ENCODE measurements around the gene LRIG2. TPM values are rescaled to one million over a fixed set of nuclear protein-coding genes. Genes with fewer than 3 reads are reported as not detected.
"Not testable (repeated sequence)": the region's sequence is repeated elsewhere in the genome, so short reads cannot be mapped to it uniquely, and the experiment has no call there.

LRIG2 gene
- total and polyA plus RNA-seq, 2 experiments from 2014 or later, result 4.3 to 12.7 TPM

DNA sequence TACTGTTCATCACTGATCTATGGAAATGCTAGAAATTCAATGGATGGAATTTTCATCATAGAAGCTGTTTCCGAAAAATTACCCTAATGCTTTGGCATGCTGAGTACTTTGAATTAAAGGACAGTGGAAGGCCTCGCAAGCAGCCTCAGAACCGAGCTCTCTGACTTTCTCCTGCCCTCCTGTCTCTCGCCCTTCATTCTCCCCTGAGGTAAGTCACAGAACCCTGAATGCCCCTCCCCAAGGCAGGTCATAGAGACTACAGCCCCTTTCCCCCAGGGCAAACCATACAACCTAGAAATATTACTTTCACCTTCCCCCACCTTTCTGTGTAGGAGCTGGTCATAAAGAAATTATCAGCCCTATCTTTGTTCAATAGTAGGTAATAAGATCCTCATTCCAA, 74.8 kb downstream of the LRIG2 start:
- Histone ChIP-seq H3K9me2 (replicated peaks; ENCODE audit: insufficient read depth) (no peaks in the 10 kb centered on the region), H3K27ac (no peak overlapping the region), H4K20me1 (ENCODE audit: insufficient read depth, poor library complexity, severe bottlenecking) (no peaks in the 10 kb centered on the region), H3K4me1 (ENCODE audit: insufficient read depth) (peaks cover 18% of the 10 kb centered on the region), H2AFZ (no peak overlapping the region), H3K36me3 (replicated peaks; ENCODE audit: insufficient read depth, low read depth) (no peaks in the 10 kb centered on the region), H3K79me2 (no peaks in the 10 kb centered on the region), H3K4me2 (no peak overlapping the region), H3K4me3 (no peak overlapping the region), H3K27me3 (no peaks in the 10 kb centered on the region), H3K9me3 (ENCODE audit: low read depth) (no peaks in the 10 kb centered on the region)
- DNase-seq (ENCODE audit: low spot score), result no peak
- 73% methylated on average over 4 of the region's 4 CpGs for WGBS (ENCODE audit: low lambda C conversion rate, missing lambda C conversion rate)
- TF ChIP-seq, protein P1, sequence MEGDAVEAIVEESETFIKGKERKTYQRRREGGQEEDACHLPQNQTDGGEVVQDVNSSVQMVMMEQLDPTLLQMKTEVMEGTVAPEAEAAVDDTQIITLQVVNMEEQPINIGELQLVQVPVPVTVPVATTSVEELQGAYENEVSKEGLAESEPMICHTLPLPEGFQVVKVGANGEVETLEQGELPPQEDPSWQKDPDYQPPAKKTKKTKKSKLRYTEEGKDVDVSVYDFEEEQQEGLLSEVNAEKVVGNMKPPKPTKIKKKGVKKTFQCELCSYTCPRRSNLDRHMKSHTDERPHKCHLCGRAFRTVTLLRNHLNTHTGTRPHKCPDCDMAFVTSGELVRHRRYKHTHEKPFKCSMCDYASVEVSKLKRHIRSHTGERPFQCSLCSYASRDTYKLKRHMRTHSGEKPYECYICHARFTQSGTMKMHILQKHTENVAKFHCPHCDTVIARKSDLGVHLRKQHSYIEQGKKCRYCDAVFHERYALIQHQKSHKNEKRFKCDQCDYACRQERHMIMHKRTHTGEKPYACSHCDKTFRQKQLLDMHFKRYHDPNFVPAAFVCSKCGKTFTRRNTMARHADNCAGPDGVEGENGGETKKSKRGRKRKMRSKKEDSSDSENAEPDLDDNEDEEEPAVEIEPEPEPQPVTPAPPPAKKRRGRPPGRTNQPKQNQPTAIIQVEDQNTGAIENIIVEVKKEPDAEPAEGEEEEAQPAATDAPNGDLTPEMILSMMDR (IDR thresholded peaks at IDR 0.05; ENCODE audit: poor library complexity), result no peak
- TF ChIP-seq EZH2 (IDR thresholded peaks at IDR 0.05; ENCODE audit: borderline replicate concordance), result no peak
- TF ChIP-seq EZH2phosphoT487 (IDR thresholded peaks at IDR 0.05; ENCODE audit: low read depth, severe bottlenecking, unreplicated experiment), result no peak

DNA sequence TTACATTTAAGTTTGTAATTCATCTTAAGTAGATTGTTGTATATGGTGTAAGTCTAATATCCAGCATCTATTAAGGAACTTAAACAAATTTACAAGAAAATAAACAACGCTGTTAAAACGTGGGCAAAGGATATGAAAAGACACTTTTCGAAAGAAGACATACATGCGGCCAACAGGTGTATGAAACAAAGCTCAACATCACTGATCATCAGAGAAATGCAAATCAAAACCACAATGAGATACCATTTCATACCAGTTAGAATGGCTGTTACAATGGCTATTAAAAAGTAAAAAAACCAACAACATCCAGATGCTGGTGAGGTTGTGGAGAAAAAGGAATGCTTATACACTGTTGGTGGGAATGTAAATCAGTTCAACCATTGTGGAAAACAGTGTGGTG, 77.5 kb downstream of the LRIG2 start:
- not testable (repeated sequence) for H2AFZ ChIP-seq
- peaks cover 18% of the 10 kb centered on the region for H3K4me1 ChIP-seq (ENCODE audit: insufficient read depth)

DNA sequence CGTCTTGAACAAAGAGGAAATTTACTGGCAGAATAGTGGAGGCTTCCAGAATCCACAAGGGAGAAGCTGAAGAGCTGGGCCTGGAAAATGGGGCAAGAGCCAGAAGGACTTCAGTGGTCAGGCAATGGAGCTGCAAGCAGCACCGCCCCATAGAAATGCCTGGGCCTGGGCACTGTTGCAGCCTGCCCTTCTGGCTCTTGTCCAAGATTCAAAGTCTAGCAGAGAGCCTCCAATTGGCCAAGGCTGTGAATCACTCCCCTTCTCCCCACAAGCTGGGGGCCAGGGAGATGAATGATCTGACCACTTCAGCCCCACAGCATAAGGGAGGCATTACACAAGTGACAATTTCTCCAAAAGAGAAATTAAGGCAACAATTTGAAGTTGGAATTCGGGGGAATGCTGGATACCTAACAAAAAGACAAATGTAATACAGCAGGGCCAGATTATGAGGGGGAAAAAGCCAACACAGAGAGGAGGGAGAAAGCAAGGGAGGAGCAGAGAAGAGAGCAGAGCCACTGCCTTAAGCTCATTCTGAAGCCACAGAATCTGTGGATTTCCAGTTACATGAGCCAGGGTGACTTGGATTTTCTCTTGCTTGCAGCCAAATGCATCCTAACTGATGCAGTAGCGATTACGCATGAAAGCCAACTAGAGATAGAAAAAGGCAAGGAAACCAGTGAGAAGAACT, 80.3 kb downstream of the LRIG2 start:
- no peaks in the 10 kb centered on the region for H3K27me3 ChIP-seq
- no peak overlapping the region for H3K27ac ChIP-seq
- no peaks in the 10 kb centered on the region for H4K20me1 ChIP-seq (ENCODE audit: insufficient read depth, poor library complexity, severe bottlenecking)
- no peaks in the 10 kb centered on the region for H3K4me1 ChIP-seq (ENCODE audit: insufficient read depth)
- TF ChIP-seq, protein P1 (IDR thresholded peaks at IDR 0.05; ENCODE audit: poor library complexity), result no peak
- TF ChIP-seq EZH2 (IDR thresholded peaks at IDR 0.05; ENCODE audit: borderline replicate concordance), result no peak
- TF ChIP-seq EZH2phosphoT487 (IDR thresholded peaks at IDR 0.05; ENCODE audit: low read depth, severe bottlenecking, unreplicated experiment), result no peak
- DNase-seq (ENCODE audit: low spot score), result peak; percentile 60
- H3K9me2 ChIP-seq (replicated peaks; ENCODE audit: insufficient read depth), result no peaks in the 10 kb centered on the region
- no peaks in the 10 kb centered on the region for H3K79me2 ChIP-seq
- WGBS (ENCODE audit: low lambda C conversion rate, missing lambda C conversion rate), result 87% methylated on average over 5 of the region's 5 CpGs
- no peak overlapping the region for H3K4me3 ChIP-seq
- H3K9me3 ChIP-seq (ENCODE audit: low read depth), result no peaks in the 10 kb centered on the region
- no peak overlapping the region for H2AFZ ChIP-seq
- no peaks in the 10 kb centered on the region for H3K36me3 ChIP-seq (replicated peaks; ENCODE audit: insufficient read depth, low read depth)
- no peak overlapping the region for H3K4me2 ChIP-seq

More for the DNA sequence above, 77.5 kb downstream of the LRIG2 start:
- not testable (repeated sequence) for DNase-seq (ENCODE audit: low spot score); H3K9me3 ChIP-seq (ENCODE audit: low read depth); H3K4me3 ChIP-seq; H3K79me2 ChIP-seq; H4K20me1 ChIP-seq (ENCODE audit: insufficient read depth, poor library complexity, severe bottlenecking); H3K9me2 ChIP-seq (replicated peaks; ENCODE audit: insufficient read depth); H3K4me2 ChIP-seq; H3K27ac ChIP-seq; H3K27me3 ChIP-seq; H3K36me3 ChIP-seq (replicated peaks; ENCODE audit: insufficient read depth, low read depth)
- WGBS (ENCODE audit: low lambda C conversion rate, missing lambda C conversion rate), result 92% methylated on average over 4 of the region's 4 CpGs

DNA sequence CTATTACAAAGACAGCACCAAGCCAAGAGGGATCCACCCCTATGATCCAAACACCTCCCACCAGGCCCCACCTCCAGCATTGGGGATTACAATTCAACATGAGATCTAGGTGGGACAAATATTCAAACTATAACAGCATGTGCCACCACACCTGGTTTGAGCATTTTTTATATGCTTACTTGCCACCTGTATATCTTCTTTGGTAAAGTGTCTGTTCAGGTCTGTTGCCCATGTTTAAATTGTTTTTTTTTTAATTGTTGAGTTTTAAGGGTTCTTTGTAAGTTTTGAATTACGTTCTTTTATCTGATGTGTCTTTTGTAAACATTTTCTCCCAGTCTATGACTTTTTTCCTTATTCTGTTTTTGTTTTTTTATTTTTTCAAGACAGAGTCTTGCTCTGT, 83.4 kb downstream of the LRIG2 start:
- Histone ChIP-seq H3K27ac (no peak overlapping the region), H3K27me3 (no peaks in the 10 kb centered on the region), H3K79me2 (no peaks in the 10 kb centered on the region), H3K36me3 (replicated peaks; ENCODE audit: insufficient read depth, low read depth) (no peaks in the 10 kb centered on the region), H3K4me3 (no peak overlapping the region), H2AFZ (no peak overlapping the region), H3K4me2 (no peak overlapping the region), H3K9me2 (replicated peaks; ENCODE audit: insufficient read depth) (no peaks in the 10 kb centered on the region), H3K4me1 (ENCODE audit: insufficient read depth) (no peaks in the 10 kb centered on the region), H3K9me3 (ENCODE audit: low read depth) (no peaks in the 10 kb centered on the region), H4K20me1 (ENCODE audit: insufficient read depth, poor library complexity, severe bottlenecking) (no peaks in the 10 kb centered on the region)
- WGBS (ENCODE audit: low lambda C conversion rate, missing lambda C conversion rate), result 90% methylated on average over 1 of the region's 1 CpG
- TF ChIP-seq, protein P1 (IDR thresholded peaks at IDR 0.05; ENCODE audit: poor library complexity), result no peak
- no peak for TF ChIP-seq EZH2 (IDR thresholded peaks at IDR 0.05; ENCODE audit: borderline replicate concordance)
- no peak for TF ChIP-seq EZH2phosphoT487 (IDR thresholded peaks at IDR 0.05; ENCODE audit: low read depth, severe bottlenecking, unreplicated experiment)
- DNase-seq (ENCODE audit: low spot score), result no peak

DNA sequence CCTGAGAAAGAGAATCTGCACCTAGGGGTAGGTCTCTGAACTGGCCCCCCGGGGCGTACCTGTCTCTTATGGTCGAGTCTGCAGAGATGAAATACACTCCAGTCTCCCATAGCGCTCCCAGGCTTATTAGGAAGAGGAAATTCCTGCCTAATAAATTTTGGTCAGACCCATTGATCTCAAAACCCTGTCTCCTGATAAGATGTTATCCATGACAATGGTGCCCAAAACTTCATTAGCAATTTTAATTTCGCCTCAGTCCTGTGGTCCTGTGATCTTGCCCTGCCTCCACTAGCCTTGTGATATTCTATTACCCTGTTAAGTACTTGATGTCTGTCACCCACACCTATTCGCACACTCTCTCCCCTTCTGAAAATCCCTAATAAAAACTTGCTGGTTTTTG, 85.7 kb downstream of the LRIG2 start:
- H3K4me1 ChIP-seq (ENCODE audit: insufficient read depth); H3K27me3 ChIP-seq; H4K20me1 ChIP-seq (ENCODE audit: insufficient read depth, poor library complexity, severe bottlenecking); H3K9me2 ChIP-seq (replicated peaks; ENCODE audit: insufficient read depth); H3K79me2 ChIP-seq; H3K27ac ChIP-seq; H3K4me3 ChIP-seq; H3K9me3 ChIP-seq (ENCODE audit: low read depth); DNase-seq (ENCODE audit: low spot score); H2AFZ ChIP-seq; H3K36me3 ChIP-seq (replicated peaks; ENCODE audit: insufficient read depth, low read depth); H3K4me2 ChIP-seq: not testable (repeated sequence)
- 68% methylated on average over 6 of the region's 6 CpGs for WGBS (ENCODE audit: low lambda C conversion rate, missing lambda C conversion rate)

All from hepatocyte (in vitro differentiated cells).